Panc1 (cell line): ENCODE measurements around the gene TLX1. TPM values are rescaled to one million over a fixed set of nuclear protein-coding genes. Genes with fewer than 3 reads are reported as not detected.

Experiments used
- ATAC-seq: fragments of 200-7000 bp; cut with Tn5 transposase; 2 replicates; pipeline ENCODE4 v1.9.1; 2020; ENCODE audit warnings: mild to moderate bottlenecking, moderate library complexity
- BruUV-seq: library from RNA; stranded (reverse); fragments of 400-500 nt; replicated peaks from 2 replicates; lab custom pipeline; 2021; lab: Mats Ljungman, UMichigan
- CTCF ChIA-PET: fragments of 300-600 bp; sonication (Branson Sonifier 250); formaldehyde crosslinking; loops from one replicate; lab custom pipeline; 2022; ENCODE audit warnings: antibody characterized with exemption; lab: Charles Lee
- POLR2A ChIA-PET: fragments of 300-600 bp; sonication (Branson Sonifier 250); formaldehyde crosslinking; loops from one replicate; lab custom pipeline; 2022; ENCODE audit warnings: antibody characterized with exemption; lab: Charles Lee
- DNase-seq: peaks from one replicate; pipeline ENCODE4 v3.0.0-alpha.2; 2010; ENCODE audit warnings: low read depth, low spot score
- H3K27ac ChIP-seq: 2 replicates; pipeline ENCODE4 v1.5.1; 2011; ENCODE audit warnings: mild to moderate bottlenecking, low read length, inconsistent platforms
- H3K27me3 ChIP-seq: fragments of 200-500 bp; sonication (Bioruptor generic); 2 replicates; pipeline ENCODE4 v1.6.0; 2014; ENCODE audit warnings: low read length, inconsistent platforms; ENCODE audit not compliant: control insufficient read depth, insufficient read depth
- H3K36me3 ChIP-seq: fragments of 200-500 bp; sonication (Bioruptor generic); 2 replicates; pipeline ENCODE4 v1.5.1; 2014; ENCODE audit warnings: inconsistent platforms, mild to moderate bottlenecking, low read length, moderate library complexity; ENCODE audit not compliant: control insufficient read depth, insufficient read depth
- H3K4me1 ChIP-seq: 2 replicates; pipeline ENCODE4 v1.5.1; 2011; ENCODE audit warnings: inconsistent platforms, mild to moderate bottlenecking, low read length, moderate library complexity; ENCODE audit not compliant: control insufficient read depth, insufficient read depth
- H3K4me3 ChIP-seq, 2 experiments: 2 replicates each; pipeline ENCODE4 v1.5.1; 2011 to 2012; ENCODE audit warnings: low read depth in 2 of 2, low read length in 2 of 2, mild to moderate bottlenecking in 2 of 2, inconsistent platforms in 1 of 2, moderate library complexity in 1 of 2
- H3K9me3 ChIP-seq: fragments of 200-500 bp; sonication (Bioruptor generic); 2 replicates; pipeline ENCODE4 v1.5.1; 2014; ENCODE audit warnings: low read depth, mild to moderate bottlenecking, inconsistent platforms, low read length, moderate library complexity; ENCODE audit not compliant: control insufficient read depth, insufficient read depth
- POLR2AphosphoS5 ChIP-seq: IDR thresholded peaks from 2 replicates; pipeline ENCODE4 v1.6.1; 2012; ENCODE audit warnings: mild to moderate bottlenecking, low read depth, low read length, moderate library complexity
- SIN3A ChIP-seq: IDR thresholded peaks from 2 replicates; pipeline ENCODE4 v1.6.1; 2012; ENCODE audit warnings: low read depth, mild to moderate bottlenecking, low read length, moderate library complexity, borderline replicate concordance; ENCODE audit not compliant: insufficient read depth
- TCF7L2 ChIP-seq: IDR thresholded peaks from 2 replicates; pipeline ENCODE4 v1.6.1; 2011; ENCODE audit warnings: mild to moderate bottlenecking, low read depth, low read length, inconsistent platforms
- in situ Hi-C: cut with HindIII; loops from 2 replicates; pipeline ENCODE4 v1.10.0; 2016; ENCODE audit warnings: low sequenced_read_pairs, low pct_unique_long_range_greater_than_20kb
- intact Hi-C: fragments of 100-400 bp; cut with micrococcal nuclease; formaldehyde crosslinking; loops from one replicate; pipeline ENCODE4 v1.10.0; 2022; ENCODE audit not compliant: unreplicated experiment
- total RNA-seq: library from RNA; stranded (reverse); gene quantifications from one replicate; pipeline ENCODE4 v1.2.1, GENCODE V29; 2021; ENCODE audit not compliant: unreplicated experiment
- TF ChIP-seq, protein P1 (sequence below), 2 experiments: IDR thresholded peaks; 2 replicates each; pipeline ENCODE4 v1.6.1; 2011 to 2012; ENCODE audit warnings: low read depth in 2 of 2, control low read depth in 1 of 2, low read length in 1 of 2, mild to moderate bottlenecking in 1 of 2, moderate library complexity in 1 of 2; ENCODE audit not compliant: insufficient read depth in 1 of 2
- TF ChIP-seq, protein P2 (sequence below): fragments of 450-650 bp; IDR thresholded peaks from 2 replicates; pipeline ENCODE4 v1.5.1; 2017; ENCODE audit warnings: mild to moderate bottlenecking

The TLX1 gene
- total RNA-seq, 1 experiment from 2014 or later: 0.13 TPM

DNA sequence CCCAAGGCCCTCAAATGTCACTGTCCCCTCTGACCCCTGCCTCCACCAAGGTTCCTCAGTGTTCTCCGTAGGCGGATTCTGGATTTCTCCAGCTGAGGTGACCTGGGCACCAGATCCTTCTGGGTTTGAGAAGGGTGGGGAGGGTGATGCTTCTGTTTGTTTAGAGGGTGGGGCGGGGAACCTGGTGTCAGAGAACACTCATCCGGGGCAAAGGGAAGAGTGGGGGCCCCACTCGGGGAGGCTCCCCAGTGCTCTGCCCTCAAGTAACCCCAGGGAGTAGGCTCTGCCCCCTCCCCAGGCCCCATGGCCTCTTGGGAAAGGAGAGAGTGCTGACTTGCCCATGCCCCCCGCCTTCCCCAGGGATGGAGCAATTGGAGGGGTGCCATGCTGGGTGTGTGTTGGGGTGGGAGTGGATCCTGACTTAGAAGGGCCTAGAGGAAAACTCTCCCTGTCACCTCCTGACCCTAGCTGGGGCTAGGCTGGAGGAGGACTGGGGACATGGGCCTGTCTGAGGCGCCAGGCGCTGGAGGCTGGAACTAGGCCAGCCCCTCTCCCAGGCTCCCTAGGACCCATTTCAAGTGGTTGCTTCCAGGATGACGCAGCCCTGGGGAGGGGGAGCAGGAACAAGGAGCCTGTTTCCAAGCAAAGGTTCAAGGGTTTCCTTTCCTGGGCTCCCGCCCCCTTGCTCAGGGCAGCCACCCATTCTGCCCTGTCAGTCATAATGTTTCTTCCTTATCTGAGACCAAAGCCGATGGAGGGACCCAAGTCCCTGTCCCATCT is 41.4 kb upstream of the TLX1 start:
- Histone ChIP-seq H3K36me3 (no peaks in the 10 kb centered on the region), H3K9me3 (no peaks in the 10 kb centered on the region), H3K4me3 (no peak overlapping the region), H3K4me1 (no peaks in the 10 kb centered on the region), H3K27ac (no peak overlapping the region), H3K27me3 (no peaks in the 10 kb centered on the region; the same call in 1 of the 2 replicates)
- intact Hi-C loops: no loop called here
- DNase-seq: no peak
- ATAC-seq: no peak
- TF ChIP-seq SIN3A (no peak), TCF7L2 (no peak), POLR2AphosphoS5 (no peak)
- TF ChIP-seq, protein P1, sequence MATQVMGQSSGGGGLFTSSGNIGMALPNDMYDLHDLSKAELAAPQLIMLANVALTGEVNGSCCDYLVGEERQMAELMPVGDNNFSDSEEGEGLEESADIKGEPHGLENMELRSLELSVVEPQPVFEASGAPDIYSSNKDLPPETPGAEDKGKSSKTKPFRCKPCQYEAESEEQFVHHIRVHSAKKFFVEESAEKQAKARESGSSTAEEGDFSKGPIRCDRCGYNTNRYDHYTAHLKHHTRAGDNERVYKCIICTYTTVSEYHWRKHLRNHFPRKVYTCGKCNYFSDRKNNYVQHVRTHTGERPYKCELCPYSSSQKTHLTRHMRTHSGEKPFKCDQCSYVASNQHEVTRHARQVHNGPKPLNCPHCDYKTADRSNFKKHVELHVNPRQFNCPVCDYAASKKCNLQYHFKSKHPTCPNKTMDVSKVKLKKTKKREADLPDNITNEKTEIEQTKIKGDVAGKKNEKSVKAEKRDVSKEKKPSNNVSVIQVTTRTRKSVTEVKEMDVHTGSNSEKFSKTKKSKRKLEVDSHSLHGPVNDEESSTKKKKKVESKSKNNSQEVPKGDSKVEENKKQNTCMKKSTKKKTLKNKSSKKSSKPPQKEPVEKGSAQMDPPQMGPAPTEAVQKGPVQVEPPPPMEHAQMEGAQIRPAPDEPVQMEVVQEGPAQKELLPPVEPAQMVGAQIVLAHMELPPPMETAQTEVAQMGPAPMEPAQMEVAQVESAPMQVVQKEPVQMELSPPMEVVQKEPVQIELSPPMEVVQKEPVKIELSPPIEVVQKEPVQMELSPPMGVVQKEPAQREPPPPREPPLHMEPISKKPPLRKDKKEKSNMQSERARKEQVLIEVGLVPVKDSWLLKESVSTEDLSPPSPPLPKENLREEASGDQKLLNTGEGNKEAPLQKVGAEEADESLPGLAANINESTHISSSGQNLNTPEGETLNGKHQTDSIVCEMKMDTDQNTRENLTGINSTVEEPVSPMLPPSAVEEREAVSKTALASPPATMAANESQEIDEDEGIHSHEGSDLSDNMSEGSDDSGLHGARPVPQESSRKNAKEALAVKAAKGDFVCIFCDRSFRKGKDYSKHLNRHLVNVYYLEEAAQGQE (IDR thresholded peaks at IDR 0.05; ENCODE audit: insufficient read depth in 1 of 2, low read depth in 2 of 2, low read length in 1 of 2): no peak
- TF ChIP-seq, protein P2, sequence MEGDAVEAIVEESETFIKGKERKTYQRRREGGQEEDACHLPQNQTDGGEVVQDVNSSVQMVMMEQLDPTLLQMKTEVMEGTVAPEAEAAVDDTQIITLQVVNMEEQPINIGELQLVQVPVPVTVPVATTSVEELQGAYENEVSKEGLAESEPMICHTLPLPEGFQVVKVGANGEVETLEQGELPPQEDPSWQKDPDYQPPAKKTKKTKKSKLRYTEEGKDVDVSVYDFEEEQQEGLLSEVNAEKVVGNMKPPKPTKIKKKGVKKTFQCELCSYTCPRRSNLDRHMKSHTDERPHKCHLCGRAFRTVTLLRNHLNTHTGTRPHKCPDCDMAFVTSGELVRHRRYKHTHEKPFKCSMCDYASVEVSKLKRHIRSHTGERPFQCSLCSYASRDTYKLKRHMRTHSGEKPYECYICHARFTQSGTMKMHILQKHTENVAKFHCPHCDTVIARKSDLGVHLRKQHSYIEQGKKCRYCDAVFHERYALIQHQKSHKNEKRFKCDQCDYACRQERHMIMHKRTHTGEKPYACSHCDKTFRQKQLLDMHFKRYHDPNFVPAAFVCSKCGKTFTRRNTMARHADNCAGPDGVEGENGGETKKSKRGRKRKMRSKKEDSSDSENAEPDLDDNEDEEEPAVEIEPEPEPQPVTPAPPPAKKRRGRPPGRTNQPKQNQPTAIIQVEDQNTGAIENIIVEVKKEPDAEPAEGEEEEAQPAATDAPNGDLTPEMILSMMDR: no peak
- in situ Hi-C loops: no loop called here
- no TSS peak for BruUV-seq
- CTCF ChIA-PET: no interaction called here
- POLR2A ChIA-PET: no interaction called here

DNA sequence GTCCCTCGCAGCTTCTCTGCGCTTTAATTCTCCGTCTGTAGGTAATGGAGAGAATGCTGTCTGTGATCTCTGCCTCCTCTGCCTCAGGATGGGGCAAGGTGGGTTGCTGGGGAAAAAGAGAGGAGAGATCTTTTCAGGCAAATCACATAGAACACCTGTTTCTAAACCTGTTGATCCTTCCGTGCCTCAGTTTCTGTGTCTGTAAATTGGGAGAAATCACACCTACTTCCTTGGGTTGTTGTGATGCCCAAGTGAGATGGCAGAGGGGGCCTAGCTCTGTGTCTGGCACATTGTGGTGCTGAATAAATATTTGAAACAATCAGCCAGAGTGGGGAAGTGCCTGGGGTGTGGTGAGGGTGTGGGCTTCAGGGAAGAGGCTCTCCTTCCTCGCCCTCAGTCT is 40.5 kb upstream of the TLX1 start:
- in situ Hi-C loops (no loop called here), intact Hi-C loops (no loop called here)
- H3K9me3 ChIP-seq: no peaks in the 10 kb centered on the region
- ChIA-PET POLR2A (interaction anchor here (0.6 kb wide), 1 partner anchor 726 kb away, joined by 11 read pairs; no protein-coding TSS in a partner anchor), CTCF (no interaction called here)
- no peaks in the 10 kb centered on the region for H3K36me3 ChIP-seq
- DNase-seq: no peak
- no peak overlapping the region for H3K27ac ChIP-seq
- no peak for TF ChIP-seq POLR2AphosphoS5
- TF ChIP-seq, protein P1 (IDR thresholded peaks at IDR 0.05; ENCODE audit: insufficient read depth in 1 of 2, low read depth in 2 of 2, low read length in 1 of 2): no peak
- TF ChIP-seq TCF7L2: no peak
- TF ChIP-seq, protein P2: no peak
- no peak for TF ChIP-seq SIN3A
- H3K4me1 ChIP-seq: no peaks in the 10 kb centered on the region
- H3K4me3 ChIP-seq: no peak overlapping the region
- no peak for ATAC-seq
- BruUV-seq: no TSS peak
- H3K27me3 ChIP-seq: no peaks in the 10 kb centered on the region
